GM18499 (cell line): ENCODE results near the gene CSTF2.
"Not testable (repeated sequence)": the region's sequence is repeated elsewhere in the genome, so short reads cannot be mapped to it uniquely, and the experiment has no call there.

Source experiments
- ATAC-seq: cut with Tn5 transposase; IDR thresholded peaks from one replicate; pipeline ENCODE4 v1.9.1; 2021; ENCODE audit warnings: moderate number of reproducible peaks; ENCODE audit not compliant: insufficient read depth, unreplicated experiment

CSTF2 gene

GRCh38 chrX:100819837-100820666 is at the start of gene CSTF2:
Gene CSTF2, plus strand, starts transcription at chrX:100820391. Its CDS starts 26 bp downstream, at chrX:100820417.
- peak; percentile 93 for ATAC-seq

- not testable (repeated sequence) for ATAC-seq
These were observed 23.8 kb upstream of the CSTF2 start for GRCh38 chrX:100796371-100796770.

GRCh38 chrX:100797359-100797758 is 22.8 kb upstream of the CSTF2 start:
- no peak for ATAC-seq

- ATAC-seq, result no peak
These were observed 21.5 kb upstream of the CSTF2 start for GRCh38 chrX:100798484-100799214.

- no peak for ATAC-seq
These were observed 17.3 kb upstream of the CSTF2 start for GRCh38 chrX:100802843-100803242.

GRCh38 chrX:100804780-100805179 is 15.4 kb upstream of the CSTF2 start:
- ATAC-seq, result no peak

- ATAC-seq, result not testable (repeated sequence)
These were observed 11.9 kb upstream of the CSTF2 start for GRCh38 chrX:100808265-100808664.

- ATAC-seq, result no peak
These were observed 7.7 kb upstream of the CSTF2 start for GRCh38 chrX:100812216-100813158.

- ATAC-seq, result no peak
These were observed 2.9 kb upstream of the CSTF2 start for GRCh38 chrX:100817340-100817739.

GRCh38 chrX:100819534-100819836 is 706 bp upstream of the CSTF2 start:
- ATAC-seq, result no peak

- ATAC-seq, result peak; percentile 60
These were observed 9.5 kb downstream of the CSTF2 start for GRCh38 chrX:100829730-100830129.

- ATAC-seq, result no peak
These were observed 10.0 kb downstream of the CSTF2 start for GRCh38 chrX:100830143-100830542.

- ATAC-seq, result no peak
These were observed 10.4 kb downstream of the CSTF2 start for GRCh38 chrX:100830547-100830946.

- ATAC-seq, result no peak
These were observed 11.2 kb downstream of the CSTF2 start for GRCh38 chrX:100831219-100831946.

- ATAC-seq, result no peak
These were observed 30.1 kb downstream of the CSTF2 start for GRCh38 chrX:100850317-100850716.

- ATAC-seq, result no peak
These were observed 32.6 kb downstream of the CSTF2 start for GRCh38 chrX:100852810-100853209.

- ATAC-seq, result no peak
These were observed 43.2 kb downstream of the CSTF2 start for GRCh38 chrX:100863326-100863864.

- no peak for ATAC-seq
These were observed 44.6 kb downstream of the CSTF2 start for GRCh38 chrX:100864657-100865391.

GRCh38 chrX:100868273-100868672 is 48.1 kb downstream of the CSTF2 start:
- no peak for ATAC-seq
